Endodermal cell (in vitro differentiated cells): ENCODE measurements around the gene RHOT2. TPM values are rescaled to one million over a fixed set of nuclear protein-coding genes. Genes with fewer than 3 reads are reported as not detected.

ENCODE experiments used
- DNase-seq: peaks from one replicate; pipeline ENCODE4 v3.0.0-alpha.2; 2017
- H3K27ac ChIP-seq: 2 replicates; pipeline ENCODE4 v1.5.1; 2013; ENCODE audit warnings: mild to moderate bottlenecking, low read depth, low read length, moderate library complexity
- H3K27me3 ChIP-seq: 2 replicates; pipeline ENCODE4 v1.6.1; 2013; ENCODE audit warnings: mild to moderate bottlenecking, low read length, moderate library complexity; ENCODE audit not compliant: insufficient read depth, control insufficient read depth, poor library complexity, severe bottlenecking
- H3K36me3 ChIP-seq: 2 replicates; pipeline ENCODE4 v1.7.0; 2013; ENCODE audit warnings: mild to moderate bottlenecking, low read length, moderate library complexity; ENCODE audit not compliant: control insufficient read depth, insufficient read depth
- H3K4me1 ChIP-seq: one replicate; pipeline ENCODE4 v1.7.0; 2013; ENCODE audit warnings: low read length; ENCODE audit not compliant: control insufficient read depth, insufficient read depth
- H3K4me3 ChIP-seq: 2 replicates; pipeline ENCODE4 v1.5.1; 2013; ENCODE audit warnings: mild to moderate bottlenecking, low read length, moderate library complexity
- H3K9ac ChIP-seq: 2 replicates; pipeline ENCODE4 v1.6.1; 2013; ENCODE audit warnings: mild to moderate bottlenecking, low read length, moderate library complexity; ENCODE audit not compliant: poor library complexity, severe bottlenecking; ENCODE audit errors: extremely low read depth
- H3K9me3 ChIP-seq: 2 replicates; pipeline ENCODE4 v1.6.1; 2013; ENCODE audit warnings: mild to moderate bottlenecking, low read length, moderate library complexity; ENCODE audit not compliant: control insufficient read depth
- H3K27ac Mint-ChIP-seq: 2 replicates; pipeline ENCODE4 v1.8.0; 2020; ENCODE audit warnings: mixed read lengths
- H3K27me3 Mint-ChIP-seq: 2 replicates; pipeline ENCODE4 v1.8.0; 2021; ENCODE audit warnings: mild to moderate bottlenecking, mixed read lengths; ENCODE audit not compliant: insufficient read depth
- H3K36me3 Mint-ChIP-seq: 2 replicates; pipeline ENCODE4 v1.8.0; 2020; ENCODE audit warnings: low read depth, mixed read lengths
- H3K4me1 Mint-ChIP-seq: 2 replicates; pipeline ENCODE4 v1.8.0; 2020; ENCODE audit warnings: mixed read lengths
- H3K4me3 Mint-ChIP-seq: 2 replicates; pipeline ENCODE4 v1.8.0; 2020; ENCODE audit warnings: mild to moderate bottlenecking, moderate library complexity, mixed read lengths
- H3K9me3 Mint-ChIP-seq: 2 replicates; pipeline ENCODE4 v1.8.0; 2020; ENCODE audit warnings: mild to moderate bottlenecking, mixed read lengths
- WGBS, 2 experiments: methylation state at CpG; one replicate each; pipeline versions ENCODE4 v1.1.5 to v1.1.7; 2013; ENCODE audit warnings: missing lambda C conversion rate in 2 of 2, mixed read lengths in 1 of 2; ENCODE audit not compliant: insufficient coverage in 1 of 2, insufficient read length in 1 of 2; 5-methylcytosine and 5-hydroxymethylcytosine counted together
- total RNA-seq, 2 donors: library from RNA; stranded (reverse); fragmentation: NEBNext Ultra II Directional in 1 of 2; extraction: Animal tissue kit (Norgen Biotek cat#: 25700) in 1 of 2; gene quantifications; 2 replicates in 1 of 2; 3 replicates in 1 of 2; pipeline ENCODE4 v1.2.1, GENCODE V29; 2021
- TF ChIP-seq, protein P1 (sequence below): fragments of 200-600 bp; sonication (generic); conservative IDR thresholded peaks from 2 replicates; pipeline ENCODE4 v1.5.0; 2021; ENCODE audit warnings: antibody characterized with exemption, mild to moderate bottlenecking

RHOT2 gene
- total RNA-seq, 2 donors from 2014 or later = 180 to 193 TPM

GRCh38 chr16:703406-703805 is 35.5 kb downstream of the RHOT2 start:
- Histone ChIP-seq H3K4me3 (no peak overlapping the region), H3K36me3 (no peaks in the 10 kb centered on the region), H3K27me3 (peaks cover 92% of the 10 kb centered on the region), H3K9ac (no peak overlapping the region), H3K4me1 (no peaks in the 10 kb centered on the region), H3K27ac (no peak overlapping the region), H3K9me3 (no peaks in the 10 kb centered on the region)
- H3K4me3 Mint-ChIP-seq = no peak overlapping the region
- H3K36me3 Mint-ChIP-seq = no peaks in the 10 kb centered on the region
- TF ChIP-seq, protein P1, sequence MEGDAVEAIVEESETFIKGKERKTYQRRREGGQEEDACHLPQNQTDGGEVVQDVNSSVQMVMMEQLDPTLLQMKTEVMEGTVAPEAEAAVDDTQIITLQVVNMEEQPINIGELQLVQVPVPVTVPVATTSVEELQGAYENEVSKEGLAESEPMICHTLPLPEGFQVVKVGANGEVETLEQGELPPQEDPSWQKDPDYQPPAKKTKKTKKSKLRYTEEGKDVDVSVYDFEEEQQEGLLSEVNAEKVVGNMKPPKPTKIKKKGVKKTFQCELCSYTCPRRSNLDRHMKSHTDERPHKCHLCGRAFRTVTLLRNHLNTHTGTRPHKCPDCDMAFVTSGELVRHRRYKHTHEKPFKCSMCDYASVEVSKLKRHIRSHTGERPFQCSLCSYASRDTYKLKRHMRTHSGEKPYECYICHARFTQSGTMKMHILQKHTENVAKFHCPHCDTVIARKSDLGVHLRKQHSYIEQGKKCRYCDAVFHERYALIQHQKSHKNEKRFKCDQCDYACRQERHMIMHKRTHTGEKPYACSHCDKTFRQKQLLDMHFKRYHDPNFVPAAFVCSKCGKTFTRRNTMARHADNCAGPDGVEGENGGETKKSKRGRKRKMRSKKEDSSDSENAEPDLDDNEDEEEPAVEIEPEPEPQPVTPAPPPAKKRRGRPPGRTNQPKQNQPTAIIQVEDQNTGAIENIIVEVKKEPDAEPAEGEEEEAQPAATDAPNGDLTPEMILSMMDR = peak; percentile 16
- no peaks in the 10 kb centered on the region for H3K4me1 Mint-ChIP-seq
- no peak for DNase-seq
- H3K27me3 Mint-ChIP-seq = peaks cover 87% of the 10 kb centered on the region
- 89 to 100% methylated on average over 1 to 12 of the region's 12 CpGs for WGBS, 2 experiments
- no peaks in the 10 kb centered on the region for H3K9me3 Mint-ChIP-seq
- no peak overlapping the region for H3K27ac Mint-ChIP-seq

DNA sequence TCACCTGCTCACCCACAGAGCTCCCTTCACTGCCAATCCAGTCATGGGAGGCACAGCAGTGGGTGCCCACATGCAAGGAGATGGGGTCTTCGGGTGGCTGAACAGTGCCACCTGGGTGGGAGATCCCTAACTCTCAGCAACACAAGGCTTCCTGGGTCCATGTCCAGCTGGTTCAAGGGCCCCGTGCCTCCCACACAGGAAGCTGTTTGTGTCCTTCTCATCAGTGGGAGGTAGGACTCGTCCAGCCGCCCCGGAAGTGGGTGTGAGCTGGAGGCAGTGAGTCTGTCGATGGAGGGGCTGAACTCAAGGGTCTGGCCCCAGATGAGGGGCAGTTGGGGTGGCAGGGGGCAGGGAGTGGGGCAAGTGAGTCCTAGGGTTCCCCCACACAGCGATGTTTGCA is 36.1 kb downstream of the RHOT2 start:
- H3K27me3 Mint-ChIP-seq = peaks cover 87% of the 10 kb centered on the region
- no peaks in the 10 kb centered on the region for H3K4me1 ChIP-seq
- no peaks in the 10 kb centered on the region for H3K9me3 ChIP-seq
- H3K4me3 Mint-ChIP-seq = no peak overlapping the region
- no peaks in the 10 kb centered on the region for H3K4me1 Mint-ChIP-seq
- H3K27me3 ChIP-seq = peaks cover 92% of the 10 kb centered on the region
- no peak overlapping the region for H3K4me3 ChIP-seq
- no peaks in the 10 kb centered on the region for H3K36me3 Mint-ChIP-seq
- DNase-seq = no peak
- no peak overlapping the region for H3K9ac ChIP-seq
- TF ChIP-seq, protein P1 = no peak
- no peak overlapping the region for H3K27ac ChIP-seq
- 81% methylated on average over 7 of the region's 7 CpGs; no CpG with 5 or more reads in 1 of the 2 experiments for WGBS, 2 experiments
- H3K36me3 ChIP-seq = no peaks in the 10 kb centered on the region
- no peak overlapping the region for H3K27ac Mint-ChIP-seq
- H3K9me3 Mint-ChIP-seq = no peaks in the 10 kb centered on the region

DNA sequence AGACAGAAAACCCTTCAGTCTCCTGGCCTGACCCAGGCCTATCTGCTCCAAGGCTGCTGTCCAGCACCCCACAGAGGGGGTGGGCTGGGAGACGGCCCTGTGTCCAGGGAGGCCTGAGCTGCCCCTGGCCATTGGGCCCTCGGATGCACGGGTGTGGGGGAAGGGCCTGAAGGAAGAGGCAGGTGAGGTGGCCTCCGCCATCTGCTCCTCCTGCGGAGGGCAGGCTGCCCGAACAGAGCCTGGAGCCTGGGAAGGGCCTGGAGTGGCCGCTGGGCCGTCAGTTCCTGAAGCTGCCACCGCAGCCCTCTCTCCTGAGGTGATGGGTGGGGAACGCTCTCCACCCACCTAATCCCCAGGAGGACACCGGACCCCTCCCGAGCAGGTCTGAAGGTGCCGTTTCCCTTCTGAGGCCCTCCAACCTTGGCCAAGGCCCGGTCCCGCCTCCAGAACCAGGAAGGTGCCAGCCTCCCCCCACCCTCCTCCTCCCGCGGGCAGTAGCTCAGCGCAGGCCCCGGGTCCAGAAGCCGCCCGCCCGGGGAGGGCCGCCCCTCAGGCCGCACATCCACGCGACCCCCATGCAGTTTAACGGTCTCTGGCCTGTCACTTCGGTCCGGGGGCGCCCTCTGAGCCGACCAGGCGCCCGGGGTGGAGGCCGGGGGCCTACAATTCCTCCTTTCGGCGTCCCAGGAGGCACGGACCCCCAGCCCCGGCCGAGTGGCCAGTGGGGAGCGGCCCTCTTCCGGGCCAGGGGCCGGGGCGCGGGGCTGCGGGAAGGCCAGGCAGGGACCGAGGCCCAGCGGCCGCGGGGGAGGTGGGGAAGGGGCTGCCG is 36.8 kb downstream of the RHOT2 start:
- H3K27me3 ChIP-seq = peaks cover 92% of the 10 kb centered on the region
- H3K4me3 Mint-ChIP-seq = peak overlapping the region; percentile 26
- H3K4me1 Mint-ChIP-seq = no peaks in the 10 kb centered on the region
- 8 to 29% methylated on average over 14 to 45 of the region's 50 CpGs for WGBS, 2 experiments
- no peak for DNase-seq
- peaks cover 87% of the 10 kb centered on the region for H3K27me3 Mint-ChIP-seq
- no peaks in the 10 kb centered on the region for H3K9me3 ChIP-seq
- H3K27ac ChIP-seq = no peak overlapping the region
- no peaks in the 10 kb centered on the region for H3K36me3 ChIP-seq
- no peak overlapping the region for H3K27ac Mint-ChIP-seq
- no peaks in the 10 kb centered on the region for H3K9me3 Mint-ChIP-seq
- TF ChIP-seq, protein P1 = peak; percentile 28
- no peak overlapping the region for H3K4me3 ChIP-seq
- H3K9ac ChIP-seq = no peak overlapping the region
- H3K4me1 ChIP-seq = no peaks in the 10 kb centered on the region
- no peaks in the 10 kb centered on the region for H3K36me3 Mint-ChIP-seq
